Endothelial cell (in vitro differentiated cells): Measurements from ENCODE around the gene S100A10. TPM values are rescaled to one million over a fixed set of nuclear protein-coding genes. Genes with fewer than 3 reads are reported as not detected.
A peak's percentile ranks its signal among the peaks of the same experiment; 100 is the strongest.

Source experiments
- DNase-seq: peaks from one replicate; pipeline ENCODE4 v3.0.0; 2021; ENCODE audit warnings: low spot score
- H3K27ac Mint-ChIP-seq: one replicate; pipeline ENCODE4 v1.8.0; 2021; ENCODE audit warnings: mixed read lengths, inconsistent platforms; ENCODE audit not compliant: unreplicated experiment
- H3K27me3 Mint-ChIP-seq: one replicate; pipeline ENCODE4 v1.8.0; 2021; ENCODE audit warnings: mild to moderate bottlenecking, moderate library complexity, mixed read lengths, inconsistent platforms; ENCODE audit not compliant: unreplicated experiment
- H3K36me3 Mint-ChIP-seq: one replicate; pipeline ENCODE4 v1.8.0; 2021; ENCODE audit warnings: mild to moderate bottlenecking, low read depth, mixed read lengths, inconsistent platforms; ENCODE audit not compliant: unreplicated experiment
- H3K4me1 Mint-ChIP-seq: one replicate; pipeline ENCODE4 v1.8.0; 2021; ENCODE audit warnings: mild to moderate bottlenecking, mixed read lengths, inconsistent platforms; ENCODE audit not compliant: unreplicated experiment
- H3K4me3 Mint-ChIP-seq: one replicate; pipeline ENCODE4 v1.8.0; 2021; ENCODE audit warnings: mild to moderate bottlenecking, mixed read lengths, inconsistent platforms; ENCODE audit not compliant: unreplicated experiment
- H3K9me3 Mint-ChIP-seq: one replicate; pipeline ENCODE4 v1.8.0; 2021; ENCODE audit warnings: mixed read lengths, inconsistent platforms; ENCODE audit not compliant: unreplicated experiment
- CTCF ChIP-seq: fragments of 200-600 bp; sonication (generic); IDR thresholded peaks from one replicate; pipeline ENCODE4 v1.5.0; 2021; ENCODE audit warnings: antibody characterized with exemption; ENCODE audit not compliant: unreplicated experiment
- total RNA-seq: library from RNA; stranded (reverse); fragmentation: NEBNext Ultra II Directional; extraction: Animal tissue kit (Norgen Biotek cat#: 25700); gene quantifications from one replicate; pipeline ENCODE4 v1.2.1, GENCODE V29; 2021; ENCODE audit not compliant: unreplicated experiment

The S100A10 gene
- total RNA-seq, 1 donor from 2014 or later = 241 TPM

- DNase-seq = no peak
- Mint-ChIP-seq H3K36me3 (no peaks in the 10 kb centered on the region), H3K4me1 (peaks cover 16% of the 10 kb centered on the region), H3K27ac (no peak overlapping the region), H3K27me3 (no peaks in the 10 kb centered on the region), H3K4me3 (no peak overlapping the region), H3K9me3 (no peaks in the 10 kb centered on the region)
- TF ChIP-seq CTCF = no peak
Observed at GRCh38 chr1:152014943-152015342, 21.3 kb upstream of the S100A10 start.

GRCh38 chr1:152013664-152014237 lies 20.1 kb upstream of the S100A10 start:
- no peak overlapping the region for H3K27ac Mint-ChIP-seq
- no peaks in the 10 kb centered on the region for H3K9me3 Mint-ChIP-seq
- H3K36me3 Mint-ChIP-seq = no peaks in the 10 kb centered on the region
- peak; percentile 59 for DNase-seq
- H3K27me3 Mint-ChIP-seq = no peaks in the 10 kb centered on the region
- TF ChIP-seq CTCF = no peak
- H3K4me1 Mint-ChIP-seq = peaks cover 16% of the 10 kb centered on the region
- H3K4me3 Mint-ChIP-seq = no peak overlapping the region

GRCh38 chr1:152009691-152010090 lies 16.0 kb upstream of the S100A10 start:
- H3K9me3 Mint-ChIP-seq = no peaks in the 10 kb centered on the region
- no peak overlapping the region for H3K27ac Mint-ChIP-seq
- H3K27me3 Mint-ChIP-seq = no peaks in the 10 kb centered on the region
- H3K4me3 Mint-ChIP-seq = no peak overlapping the region
- no peak for DNase-seq
- no peaks in the 10 kb centered on the region for H3K36me3 Mint-ChIP-seq
- H3K4me1 Mint-ChIP-seq = peaks cover 9% of the 10 kb centered on the region
- TF ChIP-seq CTCF = no peak

GRCh38 chr1:152007047-152007446 lies 13.4 kb upstream of the S100A10 start:
- no peak for DNase-seq
- TF ChIP-seq CTCF = no peak
- H3K9me3 Mint-ChIP-seq = no peaks in the 10 kb centered on the region
- H3K36me3 Mint-ChIP-seq = no peaks in the 10 kb centered on the region
- H3K4me1 Mint-ChIP-seq = peaks cover 3% of the 10 kb centered on the region
- H3K27ac Mint-ChIP-seq = no peak overlapping the region
- no peak overlapping the region for H3K4me3 Mint-ChIP-seq
- H3K27me3 Mint-ChIP-seq = no peaks in the 10 kb centered on the region

GRCh38 chr1:152005360-152005912 lies 11.8 kb upstream of the S100A10 start:
- no peak for TF ChIP-seq CTCF
- DNase-seq = no peak
- H3K4me3 Mint-ChIP-seq = no peak overlapping the region
- no peaks in the 10 kb centered on the region for H3K27me3 Mint-ChIP-seq
- H3K36me3 Mint-ChIP-seq = no peaks in the 10 kb centered on the region
- H3K27ac Mint-ChIP-seq = no peak overlapping the region
- H3K9me3 Mint-ChIP-seq = no peaks in the 10 kb centered on the region
- H3K4me1 Mint-ChIP-seq = peaks cover 3% of the 10 kb centered on the region
